Common myeloid progenitor, CD34-positive (primary cell): ENCODE data around the gene RALGDS.

Source experiments
- CTCF ChIA-PET: fragments of 350-600 bp; sonication (Branson Sonifier 250); formaldehyde crosslinking; loops from one replicate; lab custom pipeline; 2021; ENCODE audit warnings: antibody characterized with exemption; lab: Charles Lee
- POLR2A ChIA-PET: fragments of 350-600 bp; sonication (Branson Sonifier 250); formaldehyde crosslinking; loops from one replicate; lab custom pipeline; 2021; ENCODE audit warnings: antibody characterized with exemption; lab: Charles Lee
- DNase-seq, 3 donors: peaks; one replicate each; pipeline versions ENCODE4 v3.0.0 to v3.0.0-alpha.2; 2013
- H3K27ac ChIP-seq, 2 experiments: 1 replicate in 1 of 2; 2 replicates in 1 of 2; pipeline ENCODE4 v1.7.0; 2013; ENCODE audit warnings: inconsistent platforms in 2 of 2, low read length in 2 of 2, mild to moderate bottlenecking in 2 of 2, low read depth in 1 of 2, moderate library complexity in 1 of 2; ENCODE audit not compliant: severe bottlenecking in 2 of 2, insufficient read depth in 1 of 2, poor library complexity in 1 of 2
- H3K27me3 ChIP-seq, 5 experiments: replicated peaks in 2 of 5; 1 replicate in 3 of 5; 2 replicates in 2 of 5; pipeline versions ENCODE4 v1.6.1 to v1.7.0; 2013; ENCODE audit warnings: low read length in 4 of 5, mild to moderate bottlenecking in 2 of 5, moderate library complexity in 2 of 5, inconsistent platforms in 1 of 5; ENCODE audit not compliant: insufficient read depth in 5 of 5, control insufficient read depth in 4 of 5
- H3K36me3 ChIP-seq, 4 experiments: 1 replicate in 2 of 4; 2 replicates in 2 of 4; pipeline versions ENCODE4 v1.6.1 to v1.7.0; 2013; ENCODE audit warnings: low read length in 3 of 4, control low read depth in 1 of 4, mild to moderate bottlenecking in 1 of 4; ENCODE audit not compliant: control insufficient read depth in 4 of 4, insufficient read depth in 4 of 4
- H3K4me1 ChIP-seq, 4 experiments: 1 replicate in 3 of 4; 2 replicates in 1 of 4; pipeline versions ENCODE4 v1.6.1 to v1.7.1; 2013; ENCODE audit warnings: low read length in 3 of 4, mild to moderate bottlenecking in 3 of 4, control low read depth in 1 of 4, inconsistent platforms in 1 of 4, moderate library complexity in 1 of 4; ENCODE audit not compliant: control insufficient read depth in 4 of 4, insufficient read depth in 4 of 4; ENCODE audit errors: control extremely low read depth in 1 of 4
- H3K4me3 ChIP-seq, 7 experiments: 1 replicate in 4 of 7; 2 replicates in 3 of 7; pipeline versions ENCODE4 v1.5.1 to v1.7.0; 2013; ENCODE audit warnings: mild to moderate bottlenecking in 7 of 7, low read length in 6 of 7, moderate library complexity in 6 of 7, inconsistent platforms in 2 of 7, low read depth in 2 of 7, control low read depth in 1 of 7; ENCODE audit not compliant: insufficient read depth in 4 of 7, control insufficient read depth in 1 of 7; ENCODE audit errors: extremely low read depth in 1 of 7
- H3K9me3 ChIP-seq, 5 experiments: 1 replicate in 4 of 5; 2 replicates in 1 of 5; pipeline versions ENCODE4 v1.6.1 to v1.7.1; 2013; ENCODE audit warnings: low read length in 4 of 5, mild to moderate bottlenecking in 2 of 5, inconsistent platforms in 1 of 5, low read depth in 1 of 5, moderate library complexity in 1 of 5; ENCODE audit not compliant: control insufficient read depth in 4 of 5, insufficient read depth in 2 of 5; ENCODE audit errors: control extremely low read depth in 1 of 5
- WGBS: methylation state at CpG from one replicate; pipeline ENCODE4 v1.1.5; 2013; ENCODE audit not compliant: insufficient coverage; 5-methylcytosine and 5-hydroxymethylcytosine counted together

RALGDS gene

DNA sequence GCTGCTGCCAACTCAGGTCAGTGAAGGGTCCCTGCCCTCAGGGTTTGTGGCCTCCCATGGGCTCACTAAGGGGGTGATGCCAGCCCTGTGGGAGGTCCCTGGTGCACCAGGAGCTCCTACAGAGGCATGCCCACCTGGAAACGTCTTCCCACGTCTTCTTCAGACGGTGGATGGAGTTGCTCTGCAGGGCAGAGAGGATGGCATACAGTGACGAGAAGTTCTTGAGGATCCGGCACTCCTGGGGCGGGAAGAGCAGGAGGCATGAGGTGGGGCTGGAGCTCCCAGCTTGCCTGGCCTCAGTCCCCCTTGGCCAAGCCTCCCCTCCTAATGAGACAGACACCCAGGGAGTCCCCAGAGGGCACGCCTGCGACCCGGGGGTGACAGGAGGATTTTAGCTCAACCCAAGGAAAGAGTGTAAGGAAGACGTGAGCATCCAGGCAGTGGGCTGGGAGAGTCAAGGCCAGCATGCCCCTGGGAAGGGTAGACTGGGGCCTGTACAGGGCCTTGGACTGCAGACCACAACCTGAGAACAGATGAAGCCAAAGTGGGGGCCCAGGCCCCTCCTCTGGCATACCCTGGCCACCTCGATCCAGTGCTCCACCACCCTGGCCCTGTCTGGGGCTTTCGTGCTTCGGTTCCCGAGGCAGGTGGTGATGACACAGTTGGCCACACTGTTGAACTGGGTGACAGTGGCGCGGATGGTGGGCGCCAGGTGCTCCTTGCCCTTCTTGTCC, 14.4 kb downstream of the RALGDS start:
- WGBS, result 100% methylated on average over 14 of the region's 17 CpGs

DNA sequence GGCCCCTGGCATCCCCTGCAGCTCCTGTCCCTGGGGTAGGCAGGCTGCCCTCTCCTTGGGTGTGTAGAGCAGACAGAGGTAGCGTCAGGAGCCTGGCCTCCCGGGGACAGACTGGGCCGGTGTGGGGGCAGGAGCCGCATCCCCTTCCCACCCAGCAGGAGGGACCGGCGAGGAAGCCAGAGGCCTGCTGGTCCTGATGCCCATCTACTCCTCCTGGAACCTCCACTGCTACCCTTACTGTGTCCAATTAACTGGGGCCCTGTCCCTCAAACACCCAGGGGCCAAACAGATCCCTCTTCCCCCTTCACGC, 15.6 kb downstream of the RALGDS start:
- ChIA-PET POLR2A (interaction anchor here (1.0 to 2.1 kb wide), 3 partner anchors 9 to 39 kb away, joined by 4 to 10 read pairs (median 6); no protein-coding TSS in a partner anchor), CTCF (interaction anchor here (0.9 to 22.2 kb wide), 7 partner anchors 9 to 45 kb away, joined by 3 to 445 read pairs (median 5); no protein-coding TSS in a partner anchor)
- Histone ChIP-seq H3K27me3 (no peaks in the 10 kb centered on the region), H3K27ac (no peak overlapping the region), H3K9me3 (no peaks in the 10 kb centered on the region), H3K36me3 (peaks cover 2 to 96% (median 83%) of the 10 kb centered on the region in 4 experiments), H3K4me3 (no peak overlapping the region), H3K4me1 (no peaks in the 10 kb centered on the region)
- WGBS, result 98% methylated on average over 5 of the region's 7 CpGs
- DNase-seq, result no peak

More for the DNA sequence above, 14.4 kb downstream of the RALGDS start:
- Histone ChIP-seq H3K27me3 (no peaks in the 10 kb centered on the region), H3K36me3 (peaks cover 0 to 96% (median 74%) of the 10 kb centered on the region in 4 experiments), H3K4me1 (peaks cover 0 to 4% (median 3%) of the 10 kb centered on the region in 4 experiments), H3K9me3 (no peaks in the 10 kb centered on the region), H3K27ac (no peak overlapping the region), H3K4me3 (no peak overlapping the region)
- CTCF ChIA-PET, result interaction anchor here (1.0 to 22.2 kb wide), 10 partner anchors 7 to 66 kb away, joined by 3 to 445 read pairs (median 6); no protein-coding TSS in a partner anchor
- POLR2A ChIA-PET, result interaction anchor here (1.0 to 1.8 kb wide), 2 partner anchors 8 to 38 kb away, joined by 4 to 10 read pairs; no protein-coding TSS in a partner anchor
- no peak for DNase-seq

DNA sequence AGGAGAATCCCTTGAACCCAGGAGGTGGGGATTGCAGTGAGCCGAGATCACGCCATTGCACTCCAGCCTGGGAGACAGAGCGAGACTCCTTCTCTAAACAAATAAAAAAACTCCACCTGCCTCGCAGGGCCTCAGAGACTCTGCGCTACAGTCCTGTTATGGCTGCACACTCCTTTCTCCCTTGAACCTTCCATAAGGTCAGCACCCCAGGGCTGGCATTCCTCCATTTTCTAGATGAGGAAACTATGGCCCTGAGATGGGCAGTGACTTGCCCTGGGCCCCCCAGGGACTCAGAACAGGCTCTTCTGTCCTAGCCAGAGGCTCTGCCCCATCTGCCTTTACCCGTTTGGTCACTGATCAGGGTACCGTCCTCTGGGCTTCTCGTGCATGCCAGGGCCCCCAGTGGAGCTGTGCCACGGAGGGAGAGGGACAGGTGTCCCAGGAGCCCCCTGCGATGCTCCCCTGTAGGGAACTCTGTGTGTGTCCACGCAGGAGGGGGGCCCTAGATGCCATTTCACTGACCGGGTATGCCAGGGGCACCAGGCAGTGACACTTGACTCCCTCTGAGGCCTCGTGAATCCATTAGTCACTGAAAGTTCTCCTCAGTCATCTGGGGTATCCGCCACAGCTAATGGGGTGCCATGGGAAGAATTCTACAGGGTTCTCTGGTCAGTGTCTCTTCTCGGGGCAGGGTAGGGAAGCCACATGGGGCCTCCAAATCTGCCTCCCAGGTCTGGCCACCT, 16.2 kb downstream of the RALGDS start:
- no peaks in the 10 kb centered on the region for H3K9me3 ChIP-seq
- WGBS, result 96% methylated on average over 15 of the region's 15 CpGs
- POLR2A ChIA-PET, result interaction anchor here (1.8 to 2.1 kb wide), 2 partner anchors 10 to 40 kb away, joined by 6 to 10 read pairs; no protein-coding TSS in a partner anchor
- DNase-seq, result no peak
- H3K36me3 ChIP-seq, result peaks cover 2 to 96% (median 83%) of the 10 kb centered on the region in 4 experiments
- no peak overlapping the region for H3K4me3 ChIP-seq
- H3K27me3 ChIP-seq, result no peaks in the 10 kb centered on the region
- no peaks in the 10 kb centered on the region for H3K4me1 ChIP-seq
- H3K27ac ChIP-seq, result no peak overlapping the region
- CTCF ChIA-PET, result interaction anchor here (0.9 to 22.2 kb wide), 8 partner anchors 10 to 45 kb away, joined by 3 to 445 read pairs (median 6); no protein-coding TSS in a partner anchor

DNA sequence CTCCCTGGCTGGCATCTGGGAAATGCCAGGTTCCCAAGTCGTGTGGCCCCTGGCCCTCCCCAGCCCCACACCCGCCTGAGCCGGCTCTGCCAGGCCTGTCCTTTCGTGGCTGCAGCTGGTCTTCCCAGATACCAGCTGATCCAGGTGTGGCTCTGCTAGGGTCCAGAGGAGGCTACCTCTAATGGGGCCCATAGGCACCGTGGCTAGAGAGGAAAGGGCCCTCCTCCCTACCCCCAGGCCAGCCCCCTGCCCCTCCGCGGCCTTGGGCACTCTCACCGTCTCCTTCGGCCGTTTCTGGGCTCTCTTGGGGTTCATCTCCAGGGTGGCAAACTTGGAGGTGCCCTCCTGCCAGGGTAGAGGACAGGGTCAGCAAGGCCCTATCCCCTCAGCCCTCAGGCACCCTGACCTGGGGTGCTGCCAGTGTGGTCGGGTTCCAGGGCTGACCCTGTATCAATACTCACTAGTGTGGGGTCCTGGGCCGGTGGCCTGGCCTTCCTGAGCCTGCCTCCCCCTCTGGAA, 17.0 kb downstream of the RALGDS start:
- H3K9me3 ChIP-seq, result no peaks in the 10 kb centered on the region
- H3K4me3 ChIP-seq, result no peak overlapping the region
- WGBS, result 97% methylated on average over 11 of the region's 12 CpGs
- peaks cover 7 to 94% (median 82%) of the 10 kb centered on the region in 4 experiments for H3K36me3 ChIP-seq
- DNase-seq, result no peak
- H3K4me1 ChIP-seq, result no peaks in the 10 kb centered on the region
- CTCF ChIA-PET, result interaction anchor here (0.7 to 22.2 kb wide), 9 partner anchors 9 to 55 kb away, joined by 3 to 445 read pairs (median 8); no protein-coding TSS in a partner anchor
- POLR2A ChIA-PET, result interaction anchor here (1.3 to 2.1 kb wide), 3 partner anchors 8 to 40 kb away, joined by 5 to 10 read pairs (median 6); no protein-coding TSS in a partner anchor
- H3K27me3 ChIP-seq, result no peaks in the 10 kb centered on the region
- no peak overlapping the region for H3K27ac ChIP-seq

DNA sequence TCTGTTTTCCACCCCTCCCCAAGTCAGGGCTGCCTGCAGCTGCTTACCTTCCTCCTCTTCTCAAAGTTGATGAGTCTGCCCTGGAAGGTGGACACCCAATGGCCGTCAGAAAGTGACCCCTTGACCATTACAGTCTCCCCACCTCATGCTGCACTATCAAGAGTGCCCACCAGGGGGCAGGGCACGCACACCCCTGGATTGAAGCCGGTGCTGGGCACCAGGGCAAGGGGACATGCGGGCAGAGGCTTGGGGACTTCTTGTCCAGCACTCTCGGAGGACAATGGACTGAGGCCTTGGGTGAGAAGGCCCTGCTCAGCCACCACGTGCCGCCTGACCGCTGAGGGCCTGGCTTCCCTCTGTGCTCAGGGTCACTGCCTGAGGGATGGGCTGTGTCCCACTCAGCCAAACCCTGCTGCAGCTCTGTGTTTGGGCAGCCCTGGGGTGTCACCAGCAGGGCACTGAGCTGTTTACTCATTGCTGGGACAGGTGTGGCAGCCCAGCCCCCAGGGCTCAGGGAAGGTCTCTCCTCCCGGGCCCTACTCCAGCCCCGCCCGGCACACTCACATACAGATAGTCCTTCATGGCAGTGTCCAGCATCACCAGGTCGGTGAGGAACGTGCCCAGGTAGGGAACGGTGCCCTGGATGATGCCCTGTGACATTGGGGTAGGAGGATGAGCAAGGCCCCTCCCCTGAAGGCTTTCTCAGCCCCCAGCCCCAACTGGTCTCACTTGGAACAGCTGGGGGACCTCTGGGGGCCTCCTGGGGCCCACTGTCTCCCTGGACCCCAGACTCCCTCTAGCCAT, 17.7 kb downstream of the RALGDS start:
- WGBS, result 79% methylated on average over 12 of the region's 14 CpGs
- Histone ChIP-seq H3K4me3 (no peak overlapping the region), H3K4me1 (no peaks in the 10 kb centered on the region), H3K9me3 (no peaks in the 10 kb centered on the region), H3K36me3 (peaks cover 7 to 94% (median 82%) of the 10 kb centered on the region in 4 experiments), H3K27me3 (no peaks in the 10 kb centered on the region), H3K27ac (no peak overlapping the region)
- CTCF ChIA-PET, result interaction anchor here (0.7 to 22.2 kb wide), 13 partner anchors 8 to 73 kb away, joined by 3 to 445 read pairs (median 8); partner anchors contain the start of gene GTF3C5
- POLR2A ChIA-PET, result interaction anchor here (0.7 to 2.1 kb wide), 6 partner anchors 9 to 318 kb away, joined by 3 to 10 read pairs (median 4); no protein-coding TSS in a partner anchor
- DNase-seq, result peak in 1 of 3 donors; percentile 40
